OCI-LY1 (cell line): ENCODE measurements around the gene KIF14.

Experiments used
- CTCF ChIP-seq: fragments of 200-600 bp; sonication (generic), shearing (Covaris generic); IDR thresholded peaks from 2 replicates; pipeline ENCODE4 v1.5.1; 2017; ENCODE audit warnings: mild to moderate bottlenecking, antibody characterized with exemption, low read length, moderate library complexity, mixed read lengths
- EZH2 ChIP-seq: fragments of 200-600 bp; sonication (generic), shearing (Covaris generic); IDR thresholded peaks from 2 replicates; pipeline ENCODE4 v1.8.0; 2017; ENCODE audit warnings: borderline replicate concordance, mixed run types, mild to moderate bottlenecking, antibody characterized with exemption, low read length, moderate library complexity, mixed read lengths

GRCh38 chr1:200636681-200637080 lies 16.1 kb upstream of the KIF14 start:
- TF ChIP-seq CTCF (no peak), EZH2 (no peak)
